HG03103 (cell line): Measurements from ENCODE around the gene SZT2.

Experiments used
- ATAC-seq: cut with Tn5 transposase; IDR thresholded peaks from one replicate; pipeline ENCODE4 v1.9.1; 2021; ENCODE audit warnings: low read depth; ENCODE audit not compliant: unreplicated experiment

SZT2 gene

GRCh38 chr1:43389326-43390313, at the start of gene SZT2, which contains the start of gene MED8:
TSS of gene SZT2 (plus strand) at chr1:43389899. CDS start at chr1:43389969, 70 bp downstream.
TSS of gene MED8 (minus strand) at chr1:43389800. CDS start at chr1:43389764, 36 bp downstream.
- peak; percentile 92 for ATAC-seq

- ATAC-seq, result no peak
These were observed 49.1 kb upstream of the SZT2 start for GRCh38 chr1:43340559-43340958.

GRCh38 chr1:43344267-43344850, 45.3 kb upstream of the SZT2 start:
- no peak for ATAC-seq

- ATAC-seq, result no peak
These were observed 44.6 kb upstream of the SZT2 start for GRCh38 chr1:43345120-43345519.

- no peak for ATAC-seq
These were observed 43.1 kb upstream of the SZT2 start for GRCh38 chr1:43346636-43347035.

GRCh38 chr1:43348343-43348808, 41.3 kb upstream of the SZT2 start:
- ATAC-seq, result no peak

- ATAC-seq, result no peak
These were observed 40.7 kb upstream of the SZT2 start for GRCh38 chr1:43348809-43349593.

- ATAC-seq, result no peak
These were observed 39.9 kb upstream of the SZT2 start for GRCh38 chr1:43349594-43350306.

GRCh38 chr1:43350976-43351375, 38.7 kb upstream of the SZT2 start:
- no peak for ATAC-seq

GRCh38 chr1:43351421-43352350, 38.0 kb upstream of the SZT2 start:
- ATAC-seq, result no peak

GRCh38 chr1:43352351-43352705, 37.4 kb upstream of the SZT2 start:
- ATAC-seq, result no peak

GRCh38 chr1:43352881-43353280, 36.8 kb upstream of the SZT2 start:
- no peak for ATAC-seq

GRCh38 chr1:43354471-43354870, 35.2 kb upstream of the SZT2 start:
- no peak for ATAC-seq

- ATAC-seq, result no peak
These were observed 34.8 kb upstream of the SZT2 start for GRCh38 chr1:43354936-43355335.

GRCh38 chr1:43357251-43357650, 32.4 kb upstream of the SZT2 start:
- ATAC-seq, result no peak

- no peak for ATAC-seq
These were observed 31.5 kb upstream of the SZT2 start for GRCh38 chr1:43358121-43358745.

- ATAC-seq, result peak; percentile 81
These were observed 30.7 kb upstream of the SZT2 start, which contains the start of gene CDC20 for GRCh38 chr1:43358746-43359693. TSS of gene CDC20 (plus strand) at chr1:43358981. CDS start at chr1:43359216, 235 bp downstream.

- ATAC-seq, result no peak
These were observed 30.0 kb upstream of the SZT2 start for GRCh38 chr1:43359696-43360095.
